Measurements from ENCODE around the gene SPI1. TPM values are rescaled to one million over a fixed set of nuclear protein-coding genes. Genes with fewer than 3 reads are reported as not detected.

The SPI1 gene
- total RNA-seq, 1 donor from 2014 or later: not detected

GRCh38 chr11:47356129-47356997, 22.0 kb downstream of the SPI1 start:
- no peak for TF ChIP-seq CTCF (conservative IDR thresholded peaks at IDR 0.05)

GRCh38 chr11:47355283-47356128, 22.8 kb downstream of the SPI1 start:
- Mint-ChIP-seq H3K9me3 (no peaks in the 10 kb centered on the region), H3K27me3 (no peaks in the 10 kb centered on the region), H3K36me3 (no peaks in the 10 kb centered on the region), H3K4me1 (ENCODE audit: unreplicated experiment) (peaks cover 4% of the 10 kb centered on the region), H3K27ac (no peak overlapping the region), H3K4me3 (peak overlapping the region; percentile 88)
- peak; percentile 95 for TF ChIP-seq CTCF (conservative IDR thresholded peaks at IDR 0.05)
- peak; percentile 97 for DNase-seq (ENCODE audit: extremely low spot score, unreplicated experiment)

More at GRCh38 chr11:47356129-47356997, 22.0 kb downstream of the SPI1 start:
- H3K27me3 Mint-ChIP-seq: no peaks in the 10 kb centered on the region
- no peak overlapping the region for H3K27ac Mint-ChIP-seq
- DNase-seq (ENCODE audit: extremely low spot score, unreplicated experiment): no peak
- no peaks in the 10 kb centered on the region for H3K9me3 Mint-ChIP-seq
- H3K4me3 Mint-ChIP-seq: no peak overlapping the region
- H3K36me3 Mint-ChIP-seq: no peaks in the 10 kb centered on the region
- peaks cover 4% of the 10 kb centered on the region for H3K4me1 Mint-ChIP-seq (ENCODE audit: unreplicated experiment)

GRCh38 chr11:47354913-47355282, 23.4 kb downstream of the SPI1 start:
- peaks cover 4% of the 10 kb centered on the region for H3K4me1 Mint-ChIP-seq (ENCODE audit: unreplicated experiment)

GRCh38 chr11:47353978-47354774, 24.2 kb downstream of the SPI1 start:
- Mint-ChIP-seq H3K9me3 (no peaks in the 10 kb centered on the region), H3K4me1 (ENCODE audit: unreplicated experiment) (peaks cover 5% of the 10 kb centered on the region), H3K27me3 (no peaks in the 10 kb centered on the region), H3K27ac (peak overlapping the region; percentile 8), H3K4me3 (peak overlapping the region; percentile 76), H3K36me3 (no peaks in the 10 kb centered on the region)
- no peak for DNase-seq (ENCODE audit: extremely low spot score, unreplicated experiment)
- TF ChIP-seq CTCF (conservative IDR thresholded peaks at IDR 0.05): no peak

More at GRCh38 chr11:47354913-47355282, 23.4 kb downstream of the SPI1 start:
- Mint-ChIP-seq H3K27me3 (no peaks in the 10 kb centered on the region), H3K4me3 (peak overlapping the region; percentile 88), H3K36me3 (no peaks in the 10 kb centered on the region), H3K27ac (peak overlapping the region; percentile 8), H3K9me3 (no peaks in the 10 kb centered on the region)
- no peak for DNase-seq (ENCODE audit: extremely low spot score, unreplicated experiment)
- TF ChIP-seq CTCF (conservative IDR thresholded peaks at IDR 0.05): no peak

GRCh38 chr11:47352556-47352955, 25.8 kb downstream of the SPI1 start, which contains the start of gene MYBPC3:
Gene MYBPC3, minus strand, starts transcription at chr11:47352702. Its CDS starts 55 bp downstream, at chr11:47352647.
- Mint-ChIP-seq H3K27ac (no peak within 1 kb of the TSS), H3K4me3 (no peak within 1 kb of the TSS), H3K4me1 (ENCODE audit: unreplicated experiment) (peaks cover 9% of the 10 kb centered on the region), H3K27me3 (no peaks in the 10 kb centered on the region), H3K9me3 (no peaks in the 10 kb centered on the region), H3K36me3 (no peaks in the 10 kb centered on the region)
- DNase-seq (ENCODE audit: extremely low spot score, unreplicated experiment): no peak
- TF ChIP-seq CTCF (conservative IDR thresholded peaks at IDR 0.05): no peak
